HG02885 (cell line): Measurements from ENCODE around the gene RIPPLY2.
"Not testable (repeated sequence)": the region's sequence is repeated elsewhere in the genome, so short reads cannot be mapped to it uniquely, and the experiment has no call there.

Experiments used
- ATAC-seq: cut with Tn5 transposase; IDR thresholded peaks from one replicate; pipeline ENCODE4 v1.9.1; 2021; ENCODE audit warnings: mild to moderate bottlenecking; ENCODE audit not compliant: unreplicated experiment, poor library complexity

RIPPLY2 gene

GRCh38 chr6:83893024-83893423, 39.9 kb downstream of the RIPPLY2 start:
- ATAC-seq = no peak

GRCh38 chr6:83897094-83897493, 43.9 kb downstream of the RIPPLY2 start:
- not testable (repeated sequence) for ATAC-seq

- no peak for ATAC-seq
Measured at GRCh38 chr6:83901624-83902023, 48.5 kb downstream of the RIPPLY2 start.

- no peak for ATAC-seq
Measured at GRCh38 chr6:83904395-83904794, 51.2 kb downstream of the RIPPLY2 start.

- ATAC-seq = no peak
Measured at GRCh38 chr6:83905648-83906047, 52.5 kb downstream of the RIPPLY2 start.
